Panc1 (cell line): ENCODE data around the gene MRAS. TPM values are rescaled to one million over a fixed set of nuclear protein-coding genes. Genes with fewer than 3 reads are reported as not detected.

ENCODE experiments used
- ATAC-seq: fragments of 200-7000 bp; cut with Tn5 transposase; 2 replicates; pipeline ENCODE4 v1.9.1; 2020; ENCODE audit warnings: mild to moderate bottlenecking, moderate library complexity
- BruUV-seq: library from RNA; stranded (reverse); fragments of 400-500 nt; replicated peaks from 2 replicates; lab custom pipeline; 2021; lab: Mats Ljungman, UMichigan
- CTCF ChIA-PET: fragments of 300-600 bp; sonication (Branson Sonifier 250); formaldehyde crosslinking; loops from one replicate; lab custom pipeline; 2022; ENCODE audit warnings: antibody characterized with exemption; lab: Charles Lee
- POLR2A ChIA-PET: fragments of 300-600 bp; sonication (Branson Sonifier 250); formaldehyde crosslinking; loops from one replicate; lab custom pipeline; 2022; ENCODE audit warnings: antibody characterized with exemption; lab: Charles Lee
- DNase-seq: peaks from one replicate; pipeline ENCODE4 v3.0.0-alpha.2; 2010; ENCODE audit warnings: low read depth, low spot score
- H3K27ac ChIP-seq: 2 replicates; pipeline ENCODE4 v1.5.1; 2011; ENCODE audit warnings: mild to moderate bottlenecking, low read length, inconsistent platforms
- H3K27me3 ChIP-seq: fragments of 200-500 bp; sonication (Bioruptor generic); 2 replicates; pipeline ENCODE4 v1.6.0; 2014; ENCODE audit warnings: low read length, inconsistent platforms; ENCODE audit not compliant: control insufficient read depth, insufficient read depth
- H3K36me3 ChIP-seq: fragments of 200-500 bp; sonication (Bioruptor generic); 2 replicates; pipeline ENCODE4 v1.5.1; 2014; ENCODE audit warnings: inconsistent platforms, mild to moderate bottlenecking, low read length, moderate library complexity; ENCODE audit not compliant: control insufficient read depth, insufficient read depth
- H3K4me1 ChIP-seq: 2 replicates; pipeline ENCODE4 v1.5.1; 2011; ENCODE audit warnings: inconsistent platforms, mild to moderate bottlenecking, low read length, moderate library complexity; ENCODE audit not compliant: control insufficient read depth, insufficient read depth
- H3K4me3 ChIP-seq, 2 experiments: 2 replicates each; pipeline ENCODE4 v1.5.1; 2011 to 2012; ENCODE audit warnings: low read depth in 2 of 2, low read length in 2 of 2, mild to moderate bottlenecking in 2 of 2, inconsistent platforms in 1 of 2, moderate library complexity in 1 of 2
- H3K9me3 ChIP-seq: fragments of 200-500 bp; sonication (Bioruptor generic); 2 replicates; pipeline ENCODE4 v1.5.1; 2014; ENCODE audit warnings: low read depth, mild to moderate bottlenecking, inconsistent platforms, low read length, moderate library complexity; ENCODE audit not compliant: control insufficient read depth, insufficient read depth
- CTCF ChIP-seq: fragments of 450-650 bp; IDR thresholded peaks from 2 replicates; pipeline ENCODE4 v1.5.1; 2017; ENCODE audit warnings: mild to moderate bottlenecking
- POLR2AphosphoS5 ChIP-seq: IDR thresholded peaks from 2 replicates; pipeline ENCODE4 v1.6.1; 2012; ENCODE audit warnings: mild to moderate bottlenecking, low read depth, low read length, moderate library complexity
- SIN3A ChIP-seq: IDR thresholded peaks from 2 replicates; pipeline ENCODE4 v1.6.1; 2012; ENCODE audit warnings: low read depth, mild to moderate bottlenecking, low read length, moderate library complexity, borderline replicate concordance; ENCODE audit not compliant: insufficient read depth
- TCF7L2 ChIP-seq: IDR thresholded peaks from 2 replicates; pipeline ENCODE4 v1.6.1; 2011; ENCODE audit warnings: mild to moderate bottlenecking, low read depth, low read length, inconsistent platforms
- in situ Hi-C: cut with HindIII; loops from 2 replicates; pipeline ENCODE4 v1.10.0; 2016; ENCODE audit warnings: low sequenced_read_pairs, low pct_unique_long_range_greater_than_20kb
- intact Hi-C: fragments of 100-400 bp; cut with micrococcal nuclease; formaldehyde crosslinking; loops from one replicate; pipeline ENCODE4 v1.10.0; 2022; ENCODE audit not compliant: unreplicated experiment
- total RNA-seq: library from RNA; stranded (reverse); gene quantifications from one replicate; pipeline ENCODE4 v1.2.1, GENCODE V29; 2021; ENCODE audit not compliant: unreplicated experiment
- TF ChIP-seq, protein P1 (sequence below), 2 experiments: IDR thresholded peaks; 2 replicates each; pipeline ENCODE4 v1.6.1; 2011 to 2012; ENCODE audit warnings: low read depth in 2 of 2, control low read depth in 1 of 2, low read length in 1 of 2, mild to moderate bottlenecking in 1 of 2, moderate library complexity in 1 of 2; ENCODE audit not compliant: insufficient read depth in 1 of 2

MRAS gene
- total RNA-seq, 1 experiment from 2014 or later, result 14.2 TPM

GRCh38 chr3:138394156-138394555 lies 45.8 kb downstream of the MRAS start:
- Histone ChIP-seq H3K36me3 (no peaks in the 10 kb centered on the region), H3K4me3 (no peak overlapping the region), H3K4me1 (peaks cover 6% of the 10 kb centered on the region), H3K27me3 (no peaks in the 10 kb centered on the region), H3K27ac (no peak overlapping the region), H3K9me3 (no peaks in the 10 kb centered on the region)
- intact Hi-C loops (no loop called here), in situ Hi-C loops (no loop called here)
- ChIA-PET CTCF (no interaction called here), POLR2A (no interaction called here)
- TF ChIP-seq, protein P1, sequence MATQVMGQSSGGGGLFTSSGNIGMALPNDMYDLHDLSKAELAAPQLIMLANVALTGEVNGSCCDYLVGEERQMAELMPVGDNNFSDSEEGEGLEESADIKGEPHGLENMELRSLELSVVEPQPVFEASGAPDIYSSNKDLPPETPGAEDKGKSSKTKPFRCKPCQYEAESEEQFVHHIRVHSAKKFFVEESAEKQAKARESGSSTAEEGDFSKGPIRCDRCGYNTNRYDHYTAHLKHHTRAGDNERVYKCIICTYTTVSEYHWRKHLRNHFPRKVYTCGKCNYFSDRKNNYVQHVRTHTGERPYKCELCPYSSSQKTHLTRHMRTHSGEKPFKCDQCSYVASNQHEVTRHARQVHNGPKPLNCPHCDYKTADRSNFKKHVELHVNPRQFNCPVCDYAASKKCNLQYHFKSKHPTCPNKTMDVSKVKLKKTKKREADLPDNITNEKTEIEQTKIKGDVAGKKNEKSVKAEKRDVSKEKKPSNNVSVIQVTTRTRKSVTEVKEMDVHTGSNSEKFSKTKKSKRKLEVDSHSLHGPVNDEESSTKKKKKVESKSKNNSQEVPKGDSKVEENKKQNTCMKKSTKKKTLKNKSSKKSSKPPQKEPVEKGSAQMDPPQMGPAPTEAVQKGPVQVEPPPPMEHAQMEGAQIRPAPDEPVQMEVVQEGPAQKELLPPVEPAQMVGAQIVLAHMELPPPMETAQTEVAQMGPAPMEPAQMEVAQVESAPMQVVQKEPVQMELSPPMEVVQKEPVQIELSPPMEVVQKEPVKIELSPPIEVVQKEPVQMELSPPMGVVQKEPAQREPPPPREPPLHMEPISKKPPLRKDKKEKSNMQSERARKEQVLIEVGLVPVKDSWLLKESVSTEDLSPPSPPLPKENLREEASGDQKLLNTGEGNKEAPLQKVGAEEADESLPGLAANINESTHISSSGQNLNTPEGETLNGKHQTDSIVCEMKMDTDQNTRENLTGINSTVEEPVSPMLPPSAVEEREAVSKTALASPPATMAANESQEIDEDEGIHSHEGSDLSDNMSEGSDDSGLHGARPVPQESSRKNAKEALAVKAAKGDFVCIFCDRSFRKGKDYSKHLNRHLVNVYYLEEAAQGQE (IDR thresholded peaks at IDR 0.05; ENCODE audit: insufficient read depth in 1 of 2, low read depth in 2 of 2, low read length in 1 of 2), result no peak
- TF ChIP-seq CTCF (no peak), SIN3A (no peak), TCF7L2 (no peak), POLR2AphosphoS5 (no peak)
- ATAC-seq (no peak), DNase-seq (no peak)
- no TSS peak for BruUV-seq

DNA sequence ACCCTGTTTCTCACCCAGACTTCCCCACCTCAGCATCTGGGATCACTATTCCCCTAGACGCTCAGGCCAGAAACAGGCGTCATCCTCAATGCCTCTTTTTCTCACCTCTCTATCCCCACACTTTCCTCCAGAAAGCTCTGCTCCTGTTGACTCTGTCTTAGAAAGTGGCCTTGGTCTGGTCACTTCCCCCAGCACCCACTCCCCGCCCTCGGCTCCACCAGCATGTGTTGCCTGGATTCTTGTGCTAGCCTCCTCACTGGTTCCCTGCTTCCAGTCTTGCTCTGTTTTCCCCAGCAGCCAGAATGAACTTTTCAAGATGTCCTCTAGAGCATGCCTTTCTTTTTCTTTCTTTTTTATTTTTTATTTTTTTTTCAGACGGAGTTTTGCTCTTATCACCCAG lies 46.3 kb downstream of the MRAS start:
- Histone ChIP-seq H3K27me3 (no peaks in the 10 kb centered on the region), H3K4me1 (peaks cover 6% of the 10 kb centered on the region), H3K36me3 (no peaks in the 10 kb centered on the region), H3K9me3 (no peaks in the 10 kb centered on the region), H3K27ac (no peak overlapping the region), H3K4me3 (no peak overlapping the region)
- no TSS peak for BruUV-seq
- DNase-seq, result no peak
- POLR2A ChIA-PET, result no interaction called here
- intact Hi-C loops, result no loop called here
- in situ Hi-C loops, result no loop called here
- ATAC-seq, result no peak
- CTCF ChIA-PET, result no interaction called here
- no peak for TF ChIP-seq SIN3A
- TF ChIP-seq POLR2AphosphoS5, result no peak
- TF ChIP-seq, protein P1 (IDR thresholded peaks at IDR 0.05; ENCODE audit: insufficient read depth in 1 of 2, low read depth in 2 of 2, low read length in 1 of 2), result no peak
- TF ChIP-seq TCF7L2, result no peak
- TF ChIP-seq CTCF, result no peak
